Skeletal muscle tissue (tissue), 4 donors: ENCODE data around the gene NAAA. TPM values are rescaled to one million over a fixed set of nuclear protein-coding genes. Genes with fewer than 3 reads are reported as not detected.
"Not testable (repeated sequence)": the region's sequence is repeated elsewhere in the genome, so short reads cannot be mapped to it uniquely, and the experiment has no call there.

Source experiments
- H3K27ac ChIP-seq: one replicate; pipeline ENCODE4 v1.7.0; 2013; ENCODE audit warnings: mild to moderate bottlenecking, low read depth, low read length, inconsistent platforms
- H3K27me3 ChIP-seq, 3 donors: one replicate each; pipeline ENCODE4 v1.7.0; 2013; ENCODE audit warnings: low read length in 3 of 3; ENCODE audit not compliant: control insufficient read depth in 3 of 3, insufficient read depth in 3 of 3
- H3K36me3 ChIP-seq, 3 donors: one replicate each; pipeline ENCODE4 v1.7.0; 2013; ENCODE audit warnings: low read length in 3 of 3; ENCODE audit not compliant: control insufficient read depth in 3 of 3, insufficient read depth in 3 of 3
- H3K4me1 ChIP-seq, 3 donors: one replicate each; pipeline ENCODE4 v1.7.0; 2013; ENCODE audit warnings: low read length in 3 of 3, mild to moderate bottlenecking in 3 of 3; ENCODE audit not compliant: control insufficient read depth in 3 of 3, insufficient read depth in 3 of 3
- H3K4me3 ChIP-seq, 3 donors: one replicate each; pipeline ENCODE4 v1.7.0; 2013; ENCODE audit warnings: low read length in 3 of 3
- H3K9ac ChIP-seq, 3 donors: one replicate each; pipeline ENCODE4 v1.7.0; 2013; ENCODE audit warnings: low read length in 3 of 3, mild to moderate bottlenecking in 3 of 3, moderate library complexity in 2 of 3, low read depth in 1 of 3
- H3K9me3 ChIP-seq, 3 donors: one replicate each; pipeline ENCODE4 v1.7.0; 2013; ENCODE audit warnings: low read length in 3 of 3; ENCODE audit not compliant: control insufficient read depth in 3 of 3
- total RNA-seq: library from RNA; depleted of rRNA; stranded (reverse); fragments of >200 nt; gene quantifications from one replicate; pipeline ENCODE4 v1.2.3, GENCODE V29; 2014
- donor health status: Osteomylitis.

Gene NAAA
- total RNA-seq, 1 donor from 2014 or later = 13.0 TPM

GRCh38 chr4:75954811-75955210 lies 14.0 kb upstream of the NAAA start:
- H3K27ac ChIP-seq, H3K9ac ChIP-seq, H3K4me1 ChIP-seq, H3K9me3 ChIP-seq, H3K4me3 ChIP-seq, H3K27me3 ChIP-seq: not testable (repeated sequence)
- H3K36me3 ChIP-seq = peaks cover 42 to 78% (median 75%) of the 10 kb centered on the region in 3 donors

GRCh38 chr4:75953509-75953908 lies 12.7 kb upstream of the NAAA start:
- no peak overlapping the region for H3K9ac ChIP-seq
- no peak overlapping the region for H3K4me3 ChIP-seq
- no peaks in the 10 kb centered on the region for H3K9me3 ChIP-seq
- H3K4me1 ChIP-seq = no peaks in the 10 kb centered on the region
- H3K27ac ChIP-seq = no peak overlapping the region
- peaks cover 43 to 76% (median 70%) of the 10 kb centered on the region in 3 donors for H3K36me3 ChIP-seq
- H3K27me3 ChIP-seq = no peaks in the 10 kb centered on the region

GRCh38 chr4:75950213-75950815 lies 9.5 kb upstream of the NAAA start:
- H3K4me3 ChIP-seq = no peak overlapping the region
- H3K36me3 ChIP-seq = peaks cover 34 to 56% (median 49%) of the 10 kb centered on the region in 3 donors
- no peak overlapping the region for H3K27ac ChIP-seq

GRCh38 chr4:75948822-75949444 lies 8.1 kb upstream of the NAAA start:
- Histone ChIP-seq H3K4me1 (no peaks in the 10 kb centered on the region), H3K27ac (no peak overlapping the region), H3K36me3 (peaks cover 31 to 50% (median 46%) of the 10 kb centered on the region in 3 donors), H3K9me3 (no peaks in the 10 kb centered on the region), H3K9ac (no peak overlapping the region), H3K4me3 (no peak overlapping the region), H3K27me3 (no peaks in the 10 kb centered on the region)

More at GRCh38 chr4:75950213-75950815, 9.5 kb upstream of the NAAA start:
- Histone ChIP-seq H3K4me1 (no peaks in the 10 kb centered on the region), H3K27me3 (no peaks in the 10 kb centered on the region), H3K9me3 (no peaks in the 10 kb centered on the region), H3K9ac (no peak overlapping the region)

GRCh38 chr4:75939890-75940691 lies 722 bp downstream of the NAAA start:
- Histone ChIP-seq H3K9me3 (no peaks in the 10 kb centered on the region), H3K27me3 (no peaks in the 10 kb centered on the region), H3K9ac (peak overlapping the region; percentile 74 to 86 (median 77)), H3K36me3 (peaks cover 0 to 7% (median 7%) of the 10 kb centered on the region in 3 donors), H3K4me1 (peaks cover 4 to 8% (median 7%) of the 10 kb centered on the region in 3 donors), H3K27ac (peak overlapping the region; percentile 64), H3K4me3 (peak overlapping the region; percentile 85 to 92 (median 90))

- Histone ChIP-seq H3K27me3 (no peaks in the 10 kb centered on the region), H3K9ac (no peak overlapping the region), H3K9me3 (no peaks in the 10 kb centered on the region), H3K36me3 (peaks cover 0 to 18% (median 13%) of the 10 kb centered on the region in 3 donors), H3K27ac (no peak overlapping the region), H3K4me3 (no peak overlapping the region), H3K4me1 (peaks cover 2 to 7% (median 5%) of the 10 kb centered on the region in 3 donors)
These were observed 5.2 kb downstream of the NAAA start for GRCh38 chr4:75935628-75936027.

GRCh38 chr4:75930152-75930551 lies 10.7 kb downstream of the NAAA start:
- Histone ChIP-seq H3K27me3 (no peaks in the 10 kb centered on the region), H3K4me3 (no peak overlapping the region), H3K9me3 (no peaks in the 10 kb centered on the region), H3K4me1 (no peaks in the 10 kb centered on the region), H3K27ac (no peak overlapping the region), H3K9ac (no peak overlapping the region), H3K36me3 (peaks cover 0 to 31% (median 17%) of the 10 kb centered on the region in 3 donors)

GRCh38 chr4:75924916-75925315 lies 15.9 kb downstream of the NAAA start:
- H3K4me3 ChIP-seq, H3K27ac ChIP-seq, H3K9ac ChIP-seq, H3K27me3 ChIP-seq, H3K4me1 ChIP-seq, H3K9me3 ChIP-seq: not testable (repeated sequence)
- peaks cover 12 to 38% (median 20%) of the 10 kb centered on the region in 3 donors for H3K36me3 ChIP-seq

GRCh38 chr4:75924309-75924827 lies 16.4 kb downstream of the NAAA start:
- H3K9ac ChIP-seq = no peak overlapping the region
- no peak overlapping the region for H3K27ac ChIP-seq
- H3K4me1 ChIP-seq = no peaks in the 10 kb centered on the region
- no peaks in the 10 kb centered on the region for H3K9me3 ChIP-seq
- H3K27me3 ChIP-seq = no peaks in the 10 kb centered on the region
- H3K4me3 ChIP-seq = no peak overlapping the region
- H3K36me3 ChIP-seq = peaks cover 14 to 40% (median 23%) of the 10 kb centered on the region in 3 donors
